Mucosa of stomach (tissue), 1 donor: ENCODE measurements around the gene BMPR1A.

Source experiments
- H3K27me3 ChIP-seq: one replicate; pipeline ENCODE4 v1.7.0; 2013; ENCODE audit warnings: mild to moderate bottlenecking, low read length; ENCODE audit not compliant: control insufficient read depth, insufficient read depth
- H3K36me3 ChIP-seq: one replicate; pipeline ENCODE4 v1.7.0; 2013; ENCODE audit warnings: low read length; ENCODE audit not compliant: control insufficient read depth, insufficient read depth
- H3K4me1 ChIP-seq: one replicate; pipeline ENCODE4 v1.7.0; 2013; ENCODE audit warnings: mild to moderate bottlenecking, low read length; ENCODE audit not compliant: control insufficient read depth, insufficient read depth
- H3K4me3 ChIP-seq: one replicate; pipeline ENCODE4 v1.7.0; 2013; ENCODE audit warnings: low read length
- H3K9ac ChIP-seq: one replicate; pipeline ENCODE4 v1.7.0; 2013; ENCODE audit warnings: mild to moderate bottlenecking, low read length, moderate library complexity
- H3K9me3 ChIP-seq: one replicate; pipeline ENCODE4 v1.7.0; 2013; ENCODE audit warnings: mild to moderate bottlenecking, low read length, moderate library complexity; ENCODE audit not compliant: control insufficient read depth
- donor health status: Pancreatic carcinoma.

The BMPR1A gene

GRCh38 chr10:86960003-86960862, 203.8 kb downstream of the BMPR1A start:
- Histone ChIP-seq H3K9ac (no peak overlapping the region), H3K27me3 (peaks cover 20% of the 10 kb centered on the region), H3K36me3 (no peaks in the 10 kb centered on the region), H3K9me3 (no peaks in the 10 kb centered on the region), H3K4me1 (peaks cover 12% of the 10 kb centered on the region), H3K4me3 (no peak overlapping the region)

DNA sequence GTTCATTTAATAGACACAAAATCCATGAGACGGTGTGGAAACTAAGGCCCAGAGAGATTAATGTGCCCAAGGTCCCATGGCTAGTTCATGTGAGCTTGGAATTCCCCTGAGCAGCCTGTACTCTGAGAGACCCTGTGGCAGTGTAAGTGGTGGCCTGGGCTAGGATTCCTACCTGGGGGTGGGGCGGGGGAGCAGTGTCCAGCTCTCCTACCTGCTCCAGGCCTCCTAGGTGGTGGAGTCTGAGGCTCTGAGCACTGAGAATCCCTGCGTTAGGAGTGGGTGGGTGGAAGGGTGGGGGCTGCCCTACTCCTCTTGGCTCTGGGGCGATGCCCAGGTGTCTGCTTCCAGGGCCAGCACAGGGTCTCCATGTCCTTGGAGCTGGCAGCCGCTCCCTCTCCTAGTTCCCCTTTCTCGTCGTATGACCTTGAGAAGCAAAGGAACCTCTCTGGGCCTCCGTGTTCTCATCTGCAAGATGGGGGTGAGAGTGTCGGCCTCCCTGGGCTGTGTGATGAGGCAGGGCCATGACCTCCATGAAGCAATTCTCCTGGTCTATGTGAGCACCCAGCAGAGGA, 204.5 kb downstream of the BMPR1A start:
- Histone ChIP-seq H3K9ac (no peak overlapping the region), H3K36me3 (no peaks in the 10 kb centered on the region), H3K4me3 (no peak overlapping the region), H3K4me1 (peaks cover 12% of the 10 kb centered on the region), H3K27me3 (peaks cover 20% of the 10 kb centered on the region), H3K9me3 (no peaks in the 10 kb centered on the region)

GRCh38 chr10:86961481-86962091, 205.2 kb downstream of the BMPR1A start:
- Histone ChIP-seq H3K9me3 (no peaks in the 10 kb centered on the region), H3K4me1 (peaks cover 13% of the 10 kb centered on the region), H3K4me3 (no peak overlapping the region), H3K9ac (no peak overlapping the region), H3K27me3 (peaks cover 20% of the 10 kb centered on the region), H3K36me3 (no peaks in the 10 kb centered on the region)

- Histone ChIP-seq H3K9me3 (no peaks in the 10 kb centered on the region), H3K4me1 (peaks cover 21% of the 10 kb centered on the region), H3K27me3 (peaks cover 14% of the 10 kb centered on the region), H3K4me3 (no peak overlapping the region), H3K36me3 (no peaks in the 10 kb centered on the region), H3K9ac (no peak overlapping the region)
Observed at GRCh38 chr10:86962136-86962980, 205.9 kb downstream of the BMPR1A start.

- H3K36me3 ChIP-seq: no peaks in the 10 kb centered on the region
- no peaks in the 10 kb centered on the region for H3K9me3 ChIP-seq
- H3K4me1 ChIP-seq: peaks cover 26% of the 10 kb centered on the region
- H3K4me3 ChIP-seq: no peak overlapping the region
- H3K27me3 ChIP-seq: peaks cover 14% of the 10 kb centered on the region
- H3K9ac ChIP-seq: no peak overlapping the region
Observed at GRCh38 chr10:86962981-86963310, 206.5 kb downstream of the BMPR1A start.

DNA sequence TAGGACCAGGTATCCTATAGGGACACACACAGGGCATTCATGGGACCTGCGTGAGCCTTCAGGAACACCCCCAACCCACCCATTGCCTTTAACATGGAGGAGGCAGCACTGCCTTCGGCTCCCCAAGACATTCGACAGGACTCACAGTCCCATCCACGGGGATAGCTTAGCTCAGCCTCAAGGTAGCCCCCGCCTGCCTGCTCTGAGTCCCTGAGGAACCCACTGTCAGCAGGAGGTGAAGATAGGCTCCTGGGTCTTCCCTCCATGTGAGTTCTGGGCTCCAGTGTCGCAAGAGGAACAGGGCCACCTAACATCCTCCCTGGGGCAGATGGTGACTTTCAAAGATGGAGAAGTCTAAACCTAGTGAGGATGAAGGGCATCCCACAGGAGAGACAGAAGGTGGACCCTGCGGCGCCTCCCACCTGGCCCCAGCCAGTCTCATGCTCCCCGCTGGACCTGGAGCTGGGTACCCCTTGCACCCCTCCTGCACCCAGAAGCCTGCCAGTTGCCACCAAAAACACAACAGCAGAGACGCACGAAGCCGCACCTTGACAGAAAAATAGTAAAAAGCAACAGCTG, 207.0 kb downstream of the BMPR1A start:
- peaks cover 15% of the 10 kb centered on the region for H3K27me3 ChIP-seq

DNA sequence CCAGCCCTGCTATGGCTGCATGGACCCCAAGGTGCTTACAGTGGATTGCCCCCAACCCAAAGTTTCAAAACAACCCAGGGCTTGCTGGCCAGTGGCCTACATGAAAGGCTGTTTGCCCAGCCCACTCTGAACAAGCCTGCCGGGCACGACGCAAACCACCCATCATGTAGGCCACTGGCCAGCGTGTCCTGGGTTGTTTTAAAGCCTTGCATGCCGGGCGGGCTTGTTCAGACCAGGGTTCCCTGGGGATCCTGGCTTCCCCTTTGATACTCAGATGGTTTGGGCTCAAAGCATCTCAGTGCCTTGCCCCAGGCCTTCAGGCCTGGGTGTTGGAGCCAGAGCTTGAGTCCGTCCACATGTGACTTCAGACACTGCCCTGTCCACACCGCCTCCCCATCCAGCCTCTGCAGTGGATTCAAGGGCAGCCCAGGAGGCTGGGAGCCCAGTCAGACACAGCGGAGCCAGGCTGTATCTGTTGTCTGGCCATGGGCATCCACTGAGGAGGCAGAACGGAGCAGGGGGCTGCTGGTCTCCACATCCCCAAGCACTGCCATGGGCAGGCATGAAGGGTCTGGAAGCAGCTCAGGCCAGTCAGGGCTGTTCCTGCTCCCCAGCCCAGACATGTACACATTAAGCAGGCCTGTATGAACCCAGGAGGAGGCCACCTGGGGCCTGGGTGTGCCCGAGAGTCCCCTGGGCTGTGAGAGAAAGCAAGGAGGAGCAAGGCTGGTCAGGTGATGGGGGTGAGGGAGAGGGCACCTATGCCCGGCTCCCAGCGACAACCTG, 207.8 kb downstream of the BMPR1A start:
- Histone ChIP-seq H3K9me3 (no peaks in the 10 kb centered on the region), H3K36me3 (no peaks in the 10 kb centered on the region), H3K27me3 (peaks cover 15% of the 10 kb centered on the region), H3K9ac (no peak overlapping the region), H3K4me3 (no peak overlapping the region), H3K4me1 (peaks cover 31% of the 10 kb centered on the region)

More for the DNA sequence above, 207.0 kb downstream of the BMPR1A start:
- Histone ChIP-seq H3K9me3 (no peaks in the 10 kb centered on the region), H3K4me1 (peaks cover 31% of the 10 kb centered on the region), H3K36me3 (no peaks in the 10 kb centered on the region), H3K9ac (no peak overlapping the region), H3K4me3 (no peak overlapping the region)

DNA sequence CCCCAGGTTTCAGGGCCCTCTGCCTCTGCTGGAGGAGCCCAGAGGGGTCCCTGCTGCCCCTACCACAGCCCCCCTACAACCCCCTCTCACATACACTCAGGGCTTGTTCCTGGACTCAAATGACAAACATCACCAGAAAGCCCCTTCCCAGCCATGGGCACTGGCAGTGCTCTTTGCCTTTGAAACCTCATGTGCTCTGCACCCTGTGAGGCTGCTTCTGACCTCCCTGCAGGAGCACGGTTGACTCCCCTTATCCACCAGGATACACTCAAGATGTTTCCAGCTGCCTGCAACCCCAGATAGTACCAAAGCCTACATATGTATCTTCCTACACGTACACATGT, 208.4 kb downstream of the BMPR1A start:
- Histone ChIP-seq H3K4me3 (no peak overlapping the region), H3K27me3 (peaks cover 18% of the 10 kb centered on the region), H3K36me3 (no peaks in the 10 kb centered on the region), H3K9me3 (no peaks in the 10 kb centered on the region), H3K4me1 (peaks cover 33% of the 10 kb centered on the region), H3K9ac (no peak overlapping the region)

DNA sequence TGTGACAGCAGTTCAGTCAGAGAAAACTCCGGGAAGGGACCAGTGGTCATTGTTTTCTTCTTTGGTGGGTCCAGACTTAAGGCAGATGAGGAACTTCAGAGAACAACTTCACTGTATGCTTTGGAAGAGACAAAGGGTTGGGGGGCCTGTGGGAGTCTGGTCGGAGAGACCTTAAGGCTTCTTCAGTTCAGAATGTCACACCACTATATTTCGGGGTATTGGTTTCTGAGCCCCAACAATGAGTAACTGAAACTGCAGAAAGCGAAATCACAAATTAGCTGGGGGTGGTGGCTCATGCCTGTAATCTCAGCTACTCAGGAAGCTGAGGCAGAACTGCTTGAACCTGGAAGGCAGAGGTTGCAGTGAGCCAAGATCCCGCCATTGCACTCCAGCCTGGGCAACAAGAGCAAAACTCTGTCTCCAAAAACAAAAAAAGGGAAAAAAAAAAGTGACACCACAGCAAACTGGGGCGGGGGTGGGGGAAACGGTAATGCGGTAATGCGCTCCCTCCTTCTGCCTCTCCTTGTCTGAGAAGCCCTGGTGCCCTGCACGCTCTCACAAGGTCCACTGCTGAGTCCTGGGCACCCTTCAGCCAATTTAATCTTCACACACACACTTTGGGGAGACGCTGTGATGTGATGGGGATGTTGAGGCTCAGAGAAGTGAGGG, 209.7 kb downstream of the BMPR1A start:
- Histone ChIP-seq H3K4me1 (peaks cover 45% of the 10 kb centered on the region), H3K9ac (no peak overlapping the region), H3K4me3 (no peak overlapping the region)

GRCh38 chr10:86967481-86967941, 211.1 kb downstream of the BMPR1A start:
- Histone ChIP-seq H3K9me3 (no peaks in the 10 kb centered on the region), H3K27me3 (peaks cover 24% of the 10 kb centered on the region), H3K4me3 (no peak overlapping the region), H3K9ac (no peak overlapping the region), H3K4me1 (peaks cover 59% of the 10 kb centered on the region), H3K36me3 (no peaks in the 10 kb centered on the region)

More for the DNA sequence above, 209.7 kb downstream of the BMPR1A start:
- H3K9me3 ChIP-seq: no peaks in the 10 kb centered on the region
- peaks cover 17% of the 10 kb centered on the region for H3K27me3 ChIP-seq
- no peaks in the 10 kb centered on the region for H3K36me3 ChIP-seq
